MG63 (cell line): Measurements from ENCODE around the gene DNAJC12. TPM values are rescaled to one million over a fixed set of nuclear protein-coding genes. Genes with fewer than 3 reads are reported as not detected.
A peak's percentile ranks its signal among the peaks of the same experiment; 100 is the strongest.
"Not testable (repeated sequence)": the region's sequence is repeated elsewhere in the genome, so short reads cannot be mapped to it uniquely, and the experiment has no call there.

Experiments used
- DNase-seq: peaks from one replicate; pipeline ENCODE4 v3.0.0-alpha.2; 2020
- H3K27me3 ChIP-seq: fragments of 250-450 bp; sonication (Bioruptor Pico); 2 replicates; pipeline ENCODE4 v1.5.1; 2020; ENCODE audit warnings: mild to moderate bottlenecking, moderate library complexity
- H3K36me3 ChIP-seq: fragments of 250-450 bp; sonication (Bioruptor Pico); 2 replicates; pipeline ENCODE4 v1.5.1; 2020; ENCODE audit warnings: mild to moderate bottlenecking, moderate library complexity
- H3K4me3 ChIP-seq: fragments of 250-450 bp; sonication (Bioruptor Pico); 2 replicates; pipeline ENCODE4 v1.5.1; 2020; ENCODE audit warnings: mild to moderate bottlenecking, moderate library complexity
- H3K9me3 ChIP-seq: fragments of 250-450 bp; sonication (Bioruptor Pico); 2 replicates; pipeline ENCODE4 v1.5.1; 2020; ENCODE audit warnings: mild to moderate bottlenecking, moderate library complexity
- total RNA-seq: library from RNA; depleted of rRNA; stranded (reverse); fragments of >200 nt; shearing (Covaris generic); gene quantifications from 2 replicates; pipeline ENCODE4 v1.2.3, GENCODE V29; 2014; ENCODE audit warnings: low replicate concordance; rRNA removed

Gene DNAJC12
- 0.69 TPM in 1 of 2 replicates, not detected in the other for total RNA-seq

GRCh38 chr10:67837541-67838314 lies at the start of gene DNAJC12:
Gene DNAJC12 (minus strand): TSS chr10:67838188. CDS start chr10:67838011, 177 bp downstream.
- Histone ChIP-seq H3K4me3 (no peak within 1 kb of the TSS), H3K27me3 (no peaks in the 10 kb centered on the region), H3K9me3 (0 out of 2 replicates have a peak, but pooled peaks cover 3% of the 10 kb centered on the region), H3K36me3 (no peaks in the 10 kb centered on the region)
- no peak for DNase-seq

GRCh38 chr10:67884842-67885670 lies 47.1 kb upstream of the DNAJC12 start:
- peak overlapping the region; percentile 65 for H3K4me3 ChIP-seq
- no peaks in the 10 kb centered on the region for H3K27me3 ChIP-seq
- peak; percentile 84 for DNase-seq
- H3K9me3 ChIP-seq: no peaks in the 10 kb centered on the region
- peaks cover 32% of the 10 kb centered on the region for H3K36me3 ChIP-seq

- peaks cover 26% of the 10 kb centered on the region for H3K36me3 ChIP-seq
- no peaks in the 10 kb centered on the region for H3K9me3 ChIP-seq
- DNase-seq: peak; percentile 97
- H3K27me3 ChIP-seq: no peaks in the 10 kb centered on the region
- peak within 1 kb of the TSS; percentile 65 for H3K4me3 ChIP-seq
These were observed 46.4 kb upstream of the DNAJC12 start, which contains the start of gene SIRT1 for GRCh38 chr10:67884313-67884841. Gene SIRT1 (plus strand): TSS chr10:67884656. CDS start chr10:67884722, 66 bp downstream.

GRCh38 chr10:67883710-67884312 lies 45.8 kb upstream of the DNAJC12 start:
- Histone ChIP-seq H3K36me3 (peaks cover 20% of the 10 kb centered on the region), H3K27me3 (no peaks in the 10 kb centered on the region), H3K9me3 (no peaks in the 10 kb centered on the region), H3K4me3 (peak overlapping the region; percentile 65)
- DNase-seq: no peak

- Histone ChIP-seq H3K36me3 (no peaks in the 10 kb centered on the region), H3K4me3 (no peak overlapping the region), H3K9me3 (no peaks in the 10 kb centered on the region), H3K27me3 (no peaks in the 10 kb centered on the region)
- no peak for DNase-seq
These were observed 40.1 kb upstream of the DNAJC12 start for GRCh38 chr10:67878133-67878532.

GRCh38 chr10:67877421-67877820 lies 39.4 kb upstream of the DNAJC12 start:
- DNase-seq, H3K9me3 ChIP-seq, H3K4me3 ChIP-seq, H3K36me3 ChIP-seq, H3K27me3 ChIP-seq: not testable (repeated sequence)

- DNase-seq: no peak
- no peaks in the 10 kb centered on the region for H3K27me3 ChIP-seq
- H3K9me3 ChIP-seq: no peaks in the 10 kb centered on the region
- H3K4me3 ChIP-seq: no peak overlapping the region
- H3K36me3 ChIP-seq: no peaks in the 10 kb centered on the region
These were observed 37.6 kb upstream of the DNAJC12 start for GRCh38 chr10:67875340-67876238.

- Histone ChIP-seq H3K4me3 (no peak overlapping the region), H3K27me3 (no peaks in the 10 kb centered on the region), H3K9me3 (no peaks in the 10 kb centered on the region), H3K36me3 (no peaks in the 10 kb centered on the region)
- no peak for DNase-seq
These were observed 32.0 kb upstream of the DNAJC12 start for GRCh38 chr10:67869996-67870395.

- Histone ChIP-seq H3K9me3 (no peaks in the 10 kb centered on the region), H3K27me3 (no peaks in the 10 kb centered on the region), H3K36me3 (no peaks in the 10 kb centered on the region), H3K4me3 (no peak overlapping the region)
- DNase-seq: no peak
These were observed 30.1 kb upstream of the DNAJC12 start for GRCh38 chr10:67868132-67868531.

GRCh38 chr10:67864607-67865371 lies 26.8 kb upstream of the DNAJC12 start:
- Histone ChIP-seq H3K9me3 (no peaks in the 10 kb centered on the region), H3K27me3 (no peaks in the 10 kb centered on the region), H3K4me3 (no peak overlapping the region), H3K36me3 (no peaks in the 10 kb centered on the region)
- no peak for DNase-seq

- DNase-seq: no peak
- H3K9me3 ChIP-seq: no peaks in the 10 kb centered on the region
- no peaks in the 10 kb centered on the region for H3K27me3 ChIP-seq
- H3K36me3 ChIP-seq: no peaks in the 10 kb centered on the region
- no peak overlapping the region for H3K4me3 ChIP-seq
These were observed 25.1 kb upstream of the DNAJC12 start for GRCh38 chr10:67863094-67863493.

GRCh38 chr10:67861750-67862432 lies 23.9 kb upstream of the DNAJC12 start:
- Histone ChIP-seq H3K9me3 (no peaks in the 10 kb centered on the region), H3K36me3 (no peaks in the 10 kb centered on the region), H3K4me3 (no peak overlapping the region), H3K27me3 (no peaks in the 10 kb centered on the region)
- no peak for DNase-seq

- Histone ChIP-seq H3K9me3 (no peaks in the 10 kb centered on the region), H3K36me3 (no peaks in the 10 kb centered on the region), H3K4me3 (no peak overlapping the region), H3K27me3 (no peaks in the 10 kb centered on the region)
- DNase-seq: no peak
These were observed 21.0 kb upstream of the DNAJC12 start for GRCh38 chr10:67858971-67859370.

- DNase-seq: no peak
- Histone ChIP-seq H3K4me3 (no peak overlapping the region), H3K27me3 (no peaks in the 10 kb centered on the region), H3K9me3 (no peaks in the 10 kb centered on the region), H3K36me3 (no peaks in the 10 kb centered on the region)
These were observed 15.5 kb upstream of the DNAJC12 start for GRCh38 chr10:67853512-67853911.

- no peaks in the 10 kb centered on the region for H3K36me3 ChIP-seq
- H3K4me3 ChIP-seq: no peak overlapping the region
- no peaks in the 10 kb centered on the region for H3K9me3 ChIP-seq
- no peaks in the 10 kb centered on the region for H3K27me3 ChIP-seq
- DNase-seq: no peak
These were observed 14.8 kb upstream of the DNAJC12 start for GRCh38 chr10:67852761-67853160.
